WTC11 (cell line): ENCODE results near the gene TMEM272. TPM values are rescaled to one million over a fixed set of nuclear protein-coding genes. Genes with fewer than 3 reads are reported as not detected.

Experiments used
- ATAC-seq: fragments of 200-7000 bp; cut with Tn5 transposase; 2 replicates; pipeline ENCODE4 v1.10.0; 2021; ENCODE audit warnings: mild to moderate bottlenecking, moderate library complexity
- CTCF ChIA-PET: fragments of 300-600 bp; sonication (Branson Sonifier 250); formaldehyde crosslinking; loops from one replicate; lab custom pipeline; 2021; ENCODE audit warnings: antibody characterized with exemption; lab: Charles Lee
- POLR2A ChIA-PET: fragments of 350-600 bp; sonication (Branson Sonifier 250); formaldehyde crosslinking; loops from one replicate; lab custom pipeline; 2021; ENCODE audit warnings: antibody characterized with exemption; lab: Charles Lee
- DNase-seq: peaks from one replicate; pipeline ENCODE4 v3.0.0; 2021; ENCODE audit warnings: low spot score
- H3K27ac Mint-ChIP-seq: 2 replicates; pipeline ENCODE4 v1.8.0; 2021; ENCODE audit warnings: mixed read lengths
- H3K27me3 Mint-ChIP-seq: 2 replicates; pipeline ENCODE4 v1.8.0; 2021; ENCODE audit warnings: low read depth, mild to moderate bottlenecking, moderate library complexity, mixed read lengths
- H3K36me3 Mint-ChIP-seq: 2 replicates; pipeline ENCODE4 v1.8.0; 2021; ENCODE audit warnings: mixed read lengths
- H3K4me1 Mint-ChIP-seq: 2 replicates; pipeline ENCODE4 v1.8.0; 2022; ENCODE audit warnings: mixed read lengths
- H3K4me3 Mint-ChIP-seq: 2 replicates; pipeline ENCODE4 v1.8.0; 2021; ENCODE audit warnings: mild to moderate bottlenecking, moderate library complexity, mixed read lengths
- H3K9me3 Mint-ChIP-seq: 2 replicates; pipeline ENCODE4 v1.8.0; 2021; ENCODE audit warnings: mixed read lengths
- ATF1 ChIP-seq: sonication (generic); formaldehyde crosslinking; IDR thresholded peaks from 2 replicates; pipeline ENCODE4 v1.8.1; 2023; ENCODE audit warnings: mild to moderate bottlenecking, moderate library complexity, missing genetic modification reagents
- CBFB ChIP-seq: sonication (generic); formaldehyde crosslinking; IDR thresholded peaks from 2 replicates; pipeline ENCODE4 v1.8.1; 2022; ENCODE audit warnings: mild to moderate bottlenecking, low read depth, missing genetic modification reagents
- CTCF ChIP-seq: fragments of 200-600 bp; IDR thresholded peaks from 2 replicates; pipeline ENCODE4 v1.8.0; 2022; ENCODE audit warnings: antibody characterized with exemption
- ERG ChIP-seq: fragments of 250-450 bp; sonication (Bioruptor Pico); IDR thresholded peaks from 2 replicates; pipeline ENCODE4 v1.8.0; 2021; ENCODE audit warnings: mild to moderate bottlenecking
- MYBL2 ChIP-seq: sonication (generic); formaldehyde crosslinking; IDR thresholded peaks from 2 replicates; pipeline ENCODE4 v1.8.1; 2023; ENCODE audit warnings: mild to moderate bottlenecking, moderate library complexity, missing genetic modification reagents
- NFE2L1 ChIP-seq: sonication (generic); formaldehyde crosslinking; IDR thresholded peaks from 2 replicates; pipeline ENCODE4 v1.8.1; 2023; ENCODE audit warnings: missing genetic modification reagents
- RELA ChIP-seq: sonication (generic); formaldehyde crosslinking; IDR thresholded peaks from 2 replicates; pipeline ENCODE4 v1.8.1; 2022; ENCODE audit warnings: missing genetic modification reagents, mild to moderate bottlenecking, borderline replicate concordance
- RORB ChIP-seq: fragments of 250-450 bp; sonication (Bioruptor Pico); IDR thresholded peaks from 2 replicates; pipeline ENCODE4 v1.9.0; 2021; ENCODE audit warnings: mild to moderate bottlenecking
- STAT6 ChIP-seq: sonication (generic); formaldehyde crosslinking; conservative IDR thresholded peaks from 2 replicates; pipeline ENCODE4 v1.8.1; 2023; ENCODE audit warnings: mild to moderate bottlenecking, low read depth, missing genetic modification reagents, moderate library complexity
- ZNF219 ChIP-seq: sonication (generic); formaldehyde crosslinking; IDR thresholded peaks from 2 replicates; pipeline ENCODE4 v1.8.0; 2023; ENCODE audit warnings: missing genetic modification reagents, mild to moderate bottlenecking, borderline replicate concordance
- ZNF317 ChIP-seq: sonication (generic); formaldehyde crosslinking; IDR thresholded peaks from 2 replicates; pipeline ENCODE4 v1.8.1; 2023; ENCODE audit warnings: low read depth, mild to moderate bottlenecking, moderate library complexity, missing genetic modification reagents, borderline replicate concordance
- total RNA-seq: library from RNA; stranded (reverse); gene quantifications from 3 replicates; pipeline ENCODE4 v1.2.3, GENCODE V29; 2021
- TF ChIP-seq, protein P1 (sequence below): fragments of 250-450 bp; sonication (Bioruptor Pico); IDR thresholded peaks from 2 replicates; pipeline ENCODE4 v1.9.0; 2021; ENCODE audit warnings: moderate library complexity, mild to moderate bottlenecking, inconsistent platforms, borderline replicate concordance
- TF ChIP-seq, protein P2 (sequence below): sonication (generic); formaldehyde crosslinking; IDR thresholded peaks from 2 replicates; pipeline ENCODE4 v1.8.0; 2022; ENCODE audit warnings: missing genetic modification reagents
- TF ChIP-seq, protein P3 (sequence below): sonication (generic); formaldehyde crosslinking; IDR thresholded peaks from 2 replicates; pipeline ENCODE4 v1.8.0; 2023; ENCODE audit warnings: mild to moderate bottlenecking, missing genetic modification reagents
- TF ChIP-seq, protein P4 (sequence below): sonication (generic); formaldehyde crosslinking; IDR thresholded peaks from 2 replicates; pipeline ENCODE4 v1.8.1; 2023; ENCODE audit warnings: mild to moderate bottlenecking, missing genetic modification reagents, moderate library complexity

The TMEM272 gene
- total RNA-seq, 1 experiment from 2014 or later = not detected

DNA sequence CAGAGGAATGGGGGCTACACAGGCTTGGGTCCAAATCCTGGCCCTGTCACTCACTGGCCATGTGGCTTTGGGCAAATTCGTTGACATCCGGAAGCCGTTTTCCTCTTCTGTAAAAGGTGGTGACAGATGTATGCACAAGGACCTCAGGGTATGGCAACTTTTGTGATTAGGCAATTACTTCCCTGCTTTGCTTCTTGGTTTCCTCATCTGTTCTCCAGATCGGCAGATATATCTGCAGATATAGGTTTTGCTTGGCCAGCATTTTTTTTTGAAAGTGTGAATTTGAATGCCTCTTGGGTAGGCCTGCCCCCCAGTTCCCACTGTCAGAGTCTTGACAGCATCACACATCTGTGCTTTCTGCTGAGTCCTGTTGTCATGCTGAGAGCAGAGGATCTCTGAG, 17.7 kb downstream of the TMEM272 start (continued):
- TF ChIP-seq CTCF (no peak), ATF1 (CRISPR knock-in tag) (no peak), MYBL2 (CRISPR knock-in tag) (no peak)
- TF ChIP-seq, protein P1, sequence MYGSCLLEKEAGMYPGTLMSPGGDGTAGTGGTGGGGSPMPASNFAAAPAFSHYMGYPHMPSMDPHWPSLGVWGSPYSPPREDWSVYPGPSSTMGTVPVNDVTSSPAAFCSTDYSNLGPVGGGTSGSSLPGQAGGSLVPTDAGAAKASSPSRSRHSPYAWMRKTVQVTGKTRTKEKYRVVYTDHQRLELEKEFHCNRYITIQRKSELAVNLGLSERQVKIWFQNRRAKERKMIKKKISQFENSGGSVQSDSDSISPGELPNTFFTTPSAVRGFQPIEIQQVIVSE = no peak

DNA sequence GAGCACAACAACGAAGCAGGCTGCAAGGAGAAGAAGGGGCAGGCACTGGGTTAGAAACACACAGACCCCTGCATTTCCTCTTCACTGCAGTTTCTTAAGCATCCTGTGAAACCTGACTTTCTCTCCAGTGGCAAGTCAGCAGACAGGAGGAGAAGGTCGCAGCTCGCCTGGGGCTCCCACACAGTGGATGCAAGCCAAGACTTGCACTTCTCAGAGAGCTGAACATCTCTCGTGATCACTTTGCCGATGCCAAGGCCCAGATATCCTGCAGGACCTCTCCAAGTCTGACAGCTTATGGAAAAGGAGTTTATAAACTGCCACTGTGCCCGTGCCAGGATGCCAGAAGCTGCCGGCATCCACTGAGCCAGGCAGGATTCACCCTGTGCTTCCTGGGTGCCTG, 18.4 kb downstream of the TMEM272 start:
- TF ChIP-seq STAT6 (no peak), RELA (CRISPR knock-in tag) (no peak), ZNF317 (CRISPR knock-in tag) (no peak), RORB (CRISPR knock-in tag) (no peak), NFE2L1 (no peak), ATF1 (CRISPR knock-in tag) (no peak), ERG (CRISPR knock-in tag) (no peak), ZNF219 (CRISPR knock-in tag) (no peak), CBFB (no peak)
- TF ChIP-seq, protein P1 = no peak
- TF ChIP-seq, protein P2, sequence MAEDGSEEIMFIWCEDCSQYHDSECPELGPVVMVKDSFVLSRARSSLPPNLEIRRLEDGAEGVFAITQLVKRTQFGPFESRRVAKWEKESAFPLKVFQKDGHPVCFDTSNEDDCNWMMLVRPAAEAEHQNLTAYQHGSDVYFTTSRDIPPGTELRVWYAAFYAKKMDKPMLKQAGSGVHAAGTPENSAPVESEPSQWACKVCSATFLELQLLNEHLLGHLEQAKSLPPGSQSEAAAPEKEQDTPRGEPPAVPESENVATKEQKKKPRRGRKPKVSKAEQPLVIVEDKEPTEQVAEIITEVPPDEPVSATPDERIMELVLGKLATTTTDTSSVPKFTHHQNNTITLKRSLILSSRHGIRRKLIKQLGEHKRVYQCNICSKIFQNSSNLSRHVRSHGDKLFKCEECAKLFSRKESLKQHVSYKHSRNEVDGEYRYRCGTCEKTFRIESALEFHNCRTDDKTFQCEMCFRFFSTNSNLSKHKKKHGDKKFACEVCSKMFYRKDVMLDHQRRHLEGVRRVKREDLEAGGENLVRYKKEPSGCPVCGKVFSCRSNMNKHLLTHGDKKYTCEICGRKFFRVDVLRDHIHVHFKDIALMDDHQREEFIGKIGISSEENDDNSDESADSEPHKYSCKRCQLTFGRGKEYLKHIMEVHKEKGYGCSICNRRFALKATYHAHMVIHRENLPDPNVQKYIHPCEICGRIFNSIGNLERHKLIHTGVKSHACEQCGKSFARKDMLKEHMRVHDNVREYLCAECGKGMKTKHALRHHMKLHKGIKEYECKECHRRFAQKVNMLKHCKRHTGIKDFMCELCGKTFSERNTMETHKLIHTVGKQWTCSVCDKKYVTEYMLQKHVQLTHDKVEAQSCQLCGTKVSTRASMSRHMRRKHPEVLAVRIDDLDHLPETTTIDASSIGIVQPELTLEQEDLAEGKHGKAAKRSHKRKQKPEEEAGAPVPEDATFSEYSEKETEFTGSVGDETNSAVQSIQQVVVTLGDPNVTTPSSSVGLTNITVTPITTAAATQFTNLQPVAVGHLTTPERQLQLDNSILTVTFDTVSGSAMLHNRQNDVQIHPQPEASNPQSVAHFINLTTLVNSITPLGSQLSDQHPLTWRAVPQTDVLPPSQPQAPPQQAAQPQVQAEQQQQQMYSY = no peak
- TF ChIP-seq, protein P3, sequence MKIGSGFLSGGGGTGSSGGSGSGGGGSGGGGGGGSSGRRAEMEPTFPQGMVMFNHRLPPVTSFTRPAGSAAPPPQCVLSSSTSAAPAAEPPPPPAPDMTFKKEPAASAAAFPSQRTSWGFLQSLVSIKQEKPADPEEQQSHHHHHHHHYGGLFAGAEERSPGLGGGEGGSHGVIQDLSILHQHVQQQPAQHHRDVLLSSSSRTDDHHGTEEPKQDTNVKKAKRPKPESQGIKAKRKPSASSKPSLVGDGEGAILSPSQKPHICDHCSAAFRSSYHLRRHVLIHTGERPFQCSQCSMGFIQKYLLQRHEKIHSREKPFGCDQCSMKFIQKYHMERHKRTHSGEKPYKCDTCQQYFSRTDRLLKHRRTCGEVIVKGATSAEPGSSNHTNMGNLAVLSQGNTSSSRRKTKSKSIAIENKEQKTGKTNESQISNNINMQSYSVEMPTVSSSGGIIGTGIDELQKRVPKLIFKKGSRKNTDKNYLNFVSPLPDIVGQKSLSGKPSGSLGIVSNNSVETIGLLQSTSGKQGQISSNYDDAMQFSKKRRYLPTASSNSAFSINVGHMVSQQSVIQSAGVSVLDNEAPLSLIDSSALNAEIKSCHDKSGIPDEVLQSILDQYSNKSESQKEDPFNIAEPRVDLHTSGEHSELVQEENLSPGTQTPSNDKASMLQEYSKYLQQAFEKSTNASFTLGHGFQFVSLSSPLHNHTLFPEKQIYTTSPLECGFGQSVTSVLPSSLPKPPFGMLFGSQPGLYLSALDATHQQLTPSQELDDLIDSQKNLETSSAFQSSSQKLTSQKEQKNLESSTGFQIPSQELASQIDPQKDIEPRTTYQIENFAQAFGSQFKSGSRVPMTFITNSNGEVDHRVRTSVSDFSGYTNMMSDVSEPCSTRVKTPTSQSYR = no peak
- TF ChIP-seq, protein P4, sequence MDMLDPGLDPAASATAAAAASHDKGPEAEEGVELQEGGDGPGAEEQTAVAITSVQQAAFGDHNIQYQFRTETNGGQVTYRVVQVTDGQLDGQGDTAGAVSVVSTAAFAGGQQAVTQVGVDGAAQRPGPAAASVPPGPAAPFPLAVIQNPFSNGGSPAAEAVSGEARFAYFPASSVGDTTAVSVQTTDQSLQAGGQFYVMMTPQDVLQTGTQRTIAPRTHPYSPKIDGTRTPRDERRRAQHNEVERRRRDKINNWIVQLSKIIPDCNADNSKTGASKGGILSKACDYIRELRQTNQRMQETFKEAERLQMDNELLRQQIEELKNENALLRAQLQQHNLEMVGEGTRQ (CRISPR knock-in tag) = no peak
- Mint-ChIP-seq H3K27ac (no peak overlapping the region), H3K9me3 (no peaks in the 10 kb centered on the region), H3K4me1 (peaks cover 19% of the 10 kb centered on the region), H3K27me3 (peaks cover 4% of the 10 kb centered on the region; the same call in 1 of the 2 replicates), H3K36me3 (no peaks in the 10 kb centered on the region), H3K4me3 (no peak overlapping the region)
- ATAC-seq (no peak), DNase-seq (no peak)
- CTCF ChIA-PET = interaction anchor here (1.1 to 2.1 kb wide), 6 partner anchors 11 to 301 kb away, joined by 3 to 8 read pairs (median 5); partner anchors contain the start of gene TMEM272
- POLR2A ChIA-PET = no interaction called here
